HUDEP-2 (cell line): ENCODE measurements around the gene STT3B.
"Not testable (repeated sequence)": the region's sequence is repeated elsewhere in the genome, so short reads cannot be mapped to it uniquely, and the experiment has no call there.

Source experiments
- DNase-seq, 76 experiments: peaks; one replicate each; lab custom pipeline; 2025; ENCODE audit not compliant: unreplicated experiment in 76 of 76; lab: John Stamatoyannopoulos, UW

Gene STT3B

GRCh38 chr3:31532587-31533168 lies at the start of gene STT3B:
Gene STT3B, plus strand, starts transcription at chr3:31532925. Its CDS starts 74 bp downstream, at chr3:31532999.
- peak in 68 of 76 experiments; percentile 20 to 89 (median 73) for DNase-seq

GRCh38 chr3:31483776-31484175 lies 48.9 kb upstream of the STT3B start:
- DNase-seq = no peak

GRCh38 chr3:31485196-31485595 lies 47.5 kb upstream of the STT3B start:
- DNase-seq = no peak

- no peak for DNase-seq
These were observed 45.7 kb upstream of the STT3B start for GRCh38 chr3:31486865-31487533.

- no peak for DNase-seq
These were observed 44.2 kb upstream of the STT3B start for GRCh38 chr3:31488475-31489017.

- DNase-seq = no peak
These were observed 42.2 kb upstream of the STT3B start for GRCh38 chr3:31490502-31490901.

- peak in 1 of 76 experiments; percentile 1 for DNase-seq
These were observed 41.1 kb upstream of the STT3B start for GRCh38 chr3:31491660-31492059.

- no peak for DNase-seq
These were observed 39.6 kb upstream of the STT3B start for GRCh38 chr3:31493149-31493548.

- no peak for DNase-seq
These were observed 36.6 kb upstream of the STT3B start for GRCh38 chr3:31495971-31496665.

GRCh38 chr3:31498791-31499190 lies 33.9 kb upstream of the STT3B start:
- DNase-seq = no peak

- no peak for DNase-seq
These were observed 33.4 kb upstream of the STT3B start for GRCh38 chr3:31499281-31499680.

GRCh38 chr3:31502803-31503221 lies 29.9 kb upstream of the STT3B start:
- DNase-seq = no peak

GRCh38 chr3:31503456-31503855 lies 29.3 kb upstream of the STT3B start:
- DNase-seq = no peak

- DNase-seq = no peak
These were observed 28.5 kb upstream of the STT3B start for GRCh38 chr3:31504230-31504629.

- no peak for DNase-seq
These were observed 27.2 kb upstream of the STT3B start for GRCh38 chr3:31505371-31506048.

- DNase-seq = not testable (repeated sequence)
These were observed 26.2 kb upstream of the STT3B start for GRCh38 chr3:31506515-31506914.

GRCh38 chr3:31508452-31509146 lies 24.1 kb upstream of the STT3B start:
- no peak for DNase-seq

GRCh38 chr3:31509147-31509728 lies 23.5 kb upstream of the STT3B start:
- DNase-seq = no peak

GRCh38 chr3:31514570-31514969 lies 18.2 kb upstream of the STT3B start:
- no peak for DNase-seq
